ENCODE measurements around the gene KDM8.

GRCh38 chr16:27190316-27190871 is 12.9 kb upstream of the KDM8 start:
- TF ChIP-seq CTCF (IDR thresholded peaks at IDR 0.05) (no peak), YY1 (IDR thresholded peaks at IDR 0.05; ENCODE audit: low read depth) (no peak), MAX (IDR thresholded peaks at IDR 0.05; ENCODE audit: low read depth) (no peak), POLR2AphosphoS5 (IDR thresholded peaks at IDR 0.05; ENCODE audit: low read depth, low read length) (no peak)
